Upper lobe of right lung (tissue), 1 donor: ENCODE data around the gene AMBP. TPM values are rescaled to one million over a fixed set of nuclear protein-coding genes. Genes with fewer than 3 reads are reported as not detected.

Source experiments
- ATAC-seq: fragments of 200-7000 bp; cut with Tn5 transposase; one replicate; pipeline ENCODE4 v1.9.1; 2020; ENCODE audit warnings: mild to moderate bottlenecking, moderate library complexity
- DNase-seq: peaks from one replicate; pipeline ENCODE4 v3.0.0-alpha.2; 2020
- H3K27ac ChIP-seq: fragments of 200-600 bp; one replicate; pipeline ENCODE4 v1.8.0; 2022
- H3K27me3 ChIP-seq: fragments of 200-600 bp; one replicate; pipeline ENCODE4 v1.8.0; 2022; ENCODE audit warnings: mild to moderate bottlenecking
- H3K36me3 ChIP-seq: fragments of 200-600 bp; one replicate; pipeline ENCODE4 v1.8.0; 2022
- H3K4me1 ChIP-seq: fragments of 200-600 bp; one replicate; pipeline ENCODE4 v1.8.0; 2022
- H3K4me3 ChIP-seq: fragments of 200-600 bp; one replicate; pipeline ENCODE4 v1.8.0; 2022; ENCODE audit warnings: mild to moderate bottlenecking
- H3K9me3 ChIP-seq: fragments of 200-600 bp; one replicate; pipeline ENCODE4 v1.8.0; 2022
- CTCF ChIP-seq: fragments of 200-600 bp; IDR thresholded peaks from one replicate; pipeline ENCODE4 v1.8.0; 2022; ENCODE audit warnings: antibody characterized with exemption
- intact Hi-C: fragments of 100-400 bp; cut with DNase I; formaldehyde crosslinking; loops from one replicate; pipeline ENCODE4 v1.11.0; 2022
- total RNA-seq: library from RNA; stranded (reverse); fragmentation: NEBNext Ultra II Directional; extraction: Animal tissue kit (Norgen Biotek cat#: 25700); gene quantifications from one replicate; pipeline ENCODE4 v1.2.1, GENCODE V29; 2021
- donor health status: DM: no; HTN: yes; CAD: no; lungs with severe emphysema.

Gene AMBP
- total RNA-seq, 1 donor from 2014 or later = 0.67 TPM

GRCh38 chr9:114123031-114123977 lies 45.2 kb upstream of the AMBP start:
- intact Hi-C loops = no loop called here
- ATAC-seq = no peak

GRCh38 chr9:114122136-114123027 lies 44.3 kb upstream of the AMBP start:
- DNase-seq = peak; percentile 40
- no peak for TF ChIP-seq CTCF
- Histone ChIP-seq H3K4me3 (no peak overlapping the region), H3K27me3 (no peaks in the 10 kb centered on the region), H3K4me1 (peaks cover 6% of the 10 kb centered on the region), H3K9me3 (no peaks in the 10 kb centered on the region), H3K27ac (no peak overlapping the region), H3K36me3 (no peaks in the 10 kb centered on the region)
- ATAC-seq = no peak
- intact Hi-C loops = no loop called here

More at GRCh38 chr9:114123031-114123977, 45.2 kb upstream of the AMBP start:
- Histone ChIP-seq H3K27me3 (no peaks in the 10 kb centered on the region), H3K36me3 (no peaks in the 10 kb centered on the region), H3K27ac (no peak overlapping the region), H3K4me3 (no peak overlapping the region), H3K9me3 (no peaks in the 10 kb centered on the region), H3K4me1 (peaks cover 6% of the 10 kb centered on the region)
- no peak for TF ChIP-seq CTCF
- DNase-seq = no peak

GRCh38 chr9:114121227-114122135 lies 43.4 kb upstream of the AMBP start:
- H3K4me3 ChIP-seq = no peak overlapping the region
- H3K27ac ChIP-seq = no peak overlapping the region
- H3K27me3 ChIP-seq = no peaks in the 10 kb centered on the region
- intact Hi-C loops = no loop called here
- H3K36me3 ChIP-seq = no peaks in the 10 kb centered on the region
- DNase-seq (peak; percentile 18), ATAC-seq (no peak)
- TF ChIP-seq CTCF = no peak
- no peaks in the 10 kb centered on the region for H3K9me3 ChIP-seq
- peaks cover 6% of the 10 kb centered on the region for H3K4me1 ChIP-seq

- no peaks in the 10 kb centered on the region for H3K9me3 ChIP-seq
- no peaks in the 10 kb centered on the region for H3K27me3 ChIP-seq
- H3K27ac ChIP-seq = no peak overlapping the region
- DNase-seq (peak; percentile 12), ATAC-seq (no peak)
- no peak for TF ChIP-seq CTCF
- intact Hi-C loops = no loop called here
- H3K4me3 ChIP-seq = no peak overlapping the region
- no peaks in the 10 kb centered on the region for H3K36me3 ChIP-seq
- peaks cover 6% of the 10 kb centered on the region for H3K4me1 ChIP-seq
Observed at GRCh38 chr9:114120192-114121014, 42.3 kb upstream of the AMBP start.
